Esophagus (tissue), 2 donors: ENCODE measurements around the gene ZNF408. TPM values are rescaled to one million over a fixed set of nuclear protein-coding genes. Genes with fewer than 3 reads are reported as not detected.

Source experiments
- H3K27ac ChIP-seq, 2 donors: one replicate each; pipeline ENCODE4 v1.5.1; 2013; ENCODE audit warnings: low read depth in 2 of 2, mild to moderate bottlenecking in 2 of 2, inconsistent platforms in 1 of 2, low read length in 1 of 2, moderate library complexity in 1 of 2
- H3K27me3 ChIP-seq, 2 donors: one replicate each; pipeline ENCODE4 v1.6.1; 2013; ENCODE audit warnings: low read length in 2 of 2, control low read depth in 1 of 2, mild to moderate bottlenecking in 1 of 2; ENCODE audit not compliant: insufficient read depth in 2 of 2, control insufficient read depth in 1 of 2
- H3K36me3 ChIP-seq, 2 donors: one replicate each; pipeline ENCODE4 v1.6.1; 2013; ENCODE audit warnings: low read length in 1 of 2; ENCODE audit not compliant: control insufficient read depth in 2 of 2, insufficient read depth in 2 of 2
- H3K4me1 ChIP-seq, 2 donors: one replicate each; pipeline ENCODE4 v1.6.1; 2013; ENCODE audit warnings: low read length in 1 of 2; ENCODE audit not compliant: control insufficient read depth in 2 of 2, insufficient read depth in 2 of 2
- H3K4me3 ChIP-seq, 2 donors: one replicate each; pipeline ENCODE4 v1.5.1; 2013; ENCODE audit warnings: low read length in 2 of 2, mild to moderate bottlenecking in 2 of 2, low read depth in 1 of 2, moderate library complexity in 1 of 2
- H3K9me3 ChIP-seq, 2 donors: one replicate each; pipeline ENCODE4 v1.6.1; 2013; ENCODE audit warnings: mild to moderate bottlenecking in 2 of 2, low read depth in 1 of 2, low read length in 1 of 2, moderate library complexity in 1 of 2; ENCODE audit not compliant: control insufficient read depth in 2 of 2, insufficient read depth in 1 of 2
- WGBS, 2 donors: extraction: QIAGEN DNeasy Blood & Tissue Kit; methylation state at CpG; one replicate each; pipeline ENCODE4 v1.1.7; 2013; 5-methylcytosine and 5-hydroxymethylcytosine counted together
- polyA plus RNA-seq, 2 donors: library from polyadenylated mRNA; stranded (reverse); fragments of 200-250 nt; gene quantifications; one replicate each; pipeline ENCODE4 v1.2.3, GENCODE V29; 2013
- donor health status: healthy with polysubstance abuse.
- donor health status: Bipolar disorder and iron deficiency.

The ZNF408 gene
- polyA plus RNA-seq, 2 donors: 7.8 to 8.1 TPM

GRCh38 chr11:46721286-46721685 lies 20.5 kb downstream of the ZNF408 start:
- H3K27ac ChIP-seq: no peak overlapping the region
- H3K9me3 ChIP-seq: no peaks in the 10 kb centered on the region
- H3K36me3 ChIP-seq: no peaks in the 10 kb centered on the region
- no peak overlapping the region for H3K4me3 ChIP-seq
- 81 to 82% methylated on average over 6 of the region's 6 CpGs for WGBS, 2 donors
- H3K4me1 ChIP-seq: no peaks in the 10 kb centered on the region
- no peaks in the 10 kb centered on the region for H3K27me3 ChIP-seq

DNA sequence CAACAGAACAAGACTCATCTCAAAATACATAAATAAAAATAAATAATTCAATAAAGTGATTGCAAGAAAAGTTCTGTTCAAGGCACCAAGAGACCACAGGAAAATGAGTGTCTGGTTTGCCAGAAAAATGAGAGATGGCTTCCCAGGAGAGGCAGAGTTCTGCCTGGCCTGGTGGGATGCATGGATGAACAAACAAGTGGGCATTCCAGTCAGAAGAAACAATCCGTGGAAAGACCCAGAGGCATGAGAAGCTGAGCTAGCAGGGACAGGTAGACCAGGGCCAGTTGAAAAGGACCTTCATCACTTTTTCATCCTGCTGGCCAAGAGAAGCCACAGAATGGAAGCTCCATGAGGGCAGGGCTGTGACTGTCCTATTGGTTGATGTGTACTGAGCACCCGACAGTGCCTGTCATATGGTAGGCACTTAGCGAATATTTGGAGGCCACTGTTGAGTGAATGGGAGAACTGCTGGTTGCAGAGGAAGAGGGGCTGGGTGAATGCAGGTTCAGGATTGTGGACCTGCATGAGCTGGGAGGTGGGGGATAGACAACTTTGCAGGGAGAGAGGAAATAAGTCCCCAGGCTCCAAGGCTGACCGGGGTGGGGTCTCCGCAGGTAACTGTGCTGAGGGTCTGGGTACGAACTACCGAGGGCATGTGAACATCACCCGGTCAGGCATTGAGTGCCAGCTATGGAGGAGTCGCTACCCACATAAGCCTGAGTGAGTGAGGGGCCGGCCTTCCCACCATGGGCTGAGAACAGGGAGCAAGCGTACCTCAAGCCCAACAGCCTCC lies 21.9 kb downstream of the ZNF408 start:
- WGBS, 2 donors: 92 to 95% methylated on average over 11 of the region's 11 CpGs
- no peaks in the 10 kb centered on the region for H3K9me3 ChIP-seq
- no peak overlapping the region for H3K4me3 ChIP-seq
- H3K27me3 ChIP-seq: no peaks in the 10 kb centered on the region
- H3K27ac ChIP-seq: no peak overlapping the region
- no peaks in the 10 kb centered on the region for H3K4me1 ChIP-seq
- no peaks in the 10 kb centered on the region for H3K36me3 ChIP-seq

- WGBS, 2 donors: 87 to 90% methylated on average over 8 of the region's 8 CpGs
- no peaks in the 10 kb centered on the region for H3K36me3 ChIP-seq
- H3K4me1 ChIP-seq: no peaks in the 10 kb centered on the region
- no peaks in the 10 kb centered on the region for H3K9me3 ChIP-seq
- no peak overlapping the region for H3K4me3 ChIP-seq
- no peaks in the 10 kb centered on the region for H3K27me3 ChIP-seq
- no peak overlapping the region for H3K27ac ChIP-seq
These were observed 22.5 kb downstream of the ZNF408 start for GRCh38 chr11:46723359-46723680.

DNA sequence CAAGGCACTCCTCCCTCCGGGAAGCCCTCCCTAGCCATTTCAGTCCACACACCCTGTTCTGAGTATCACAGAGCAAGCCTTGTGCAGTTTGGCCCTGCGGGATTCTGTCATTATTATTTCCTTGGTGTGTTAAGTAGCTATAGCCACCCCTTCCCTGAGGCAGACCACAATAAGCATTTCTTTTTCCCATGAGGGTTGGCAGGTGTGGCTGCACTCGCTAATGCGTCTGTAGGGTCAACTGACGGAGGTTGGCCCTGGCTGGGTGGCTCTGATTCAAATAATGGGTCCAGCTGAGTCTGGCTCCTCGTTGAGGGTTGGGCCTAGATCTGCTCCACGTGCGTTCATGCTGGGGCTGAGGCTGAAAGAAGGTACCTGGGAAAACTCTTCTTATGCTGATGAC lies 23.3 kb downstream of the ZNF408 start:
- Histone ChIP-seq H3K27ac (no peak overlapping the region), H3K27me3 (no peaks in the 10 kb centered on the region), H3K4me3 (no peak overlapping the region), H3K9me3 (no peaks in the 10 kb centered on the region), H3K4me1 (no peaks in the 10 kb centered on the region), H3K36me3 (no peaks in the 10 kb centered on the region)
- WGBS, 2 donors: 60 to 63% methylated on average over 8 of the region's 8 CpGs

DNA sequence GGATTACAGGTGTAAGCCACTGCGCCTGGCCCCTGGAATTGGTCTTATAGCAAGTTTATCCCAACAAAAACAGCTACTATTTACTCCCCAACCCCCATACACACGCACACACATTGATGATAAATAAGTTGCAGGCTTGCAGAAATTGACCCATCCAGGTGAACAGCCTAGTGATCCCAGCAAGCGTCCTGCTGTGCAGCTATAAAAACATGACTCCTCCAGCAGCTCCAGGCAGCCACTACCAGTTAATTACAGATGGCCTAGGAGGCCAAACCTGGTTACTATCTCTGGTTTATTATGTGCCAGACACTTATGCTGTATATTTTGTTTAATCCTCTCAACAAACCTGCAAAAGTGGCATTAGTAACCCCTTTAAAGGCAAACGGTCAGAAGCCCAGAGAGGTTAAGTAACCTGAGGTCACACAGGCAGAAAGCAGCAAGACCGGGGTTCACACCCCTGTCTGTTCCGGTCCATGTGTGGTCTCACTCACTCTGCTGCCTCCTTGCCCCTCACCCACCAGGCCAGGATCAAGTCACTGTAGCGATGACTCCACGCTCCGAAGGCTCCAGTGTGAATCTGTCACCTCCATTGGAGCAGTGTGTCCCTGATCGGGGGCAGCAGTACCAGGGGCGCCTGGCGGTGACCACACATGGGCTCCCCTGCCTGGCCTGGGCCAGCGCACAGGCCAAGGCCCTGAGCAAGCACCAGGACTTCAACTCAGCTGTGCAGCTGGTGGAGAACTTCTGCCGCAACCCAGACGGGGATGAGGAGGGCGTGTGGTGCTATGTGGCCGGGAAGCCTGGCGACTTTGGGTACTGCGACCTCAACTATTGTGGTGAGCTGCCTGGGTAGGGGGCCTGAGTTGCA lies 24.7 kb downstream of the ZNF408 start:
- no peaks in the 10 kb centered on the region for H3K9me3 ChIP-seq
- no peaks in the 10 kb centered on the region for H3K36me3 ChIP-seq
- H3K4me1 ChIP-seq: peaks cover 0 to 5% of the 10 kb centered on the region in 2 donors
- H3K4me3 ChIP-seq: no peak overlapping the region
- no peaks in the 10 kb centered on the region for H3K27me3 ChIP-seq
- 89 to 91% methylated on average over 19 of the region's 19 CpGs for WGBS, 2 donors
- no peak overlapping the region for H3K27ac ChIP-seq

DNA sequence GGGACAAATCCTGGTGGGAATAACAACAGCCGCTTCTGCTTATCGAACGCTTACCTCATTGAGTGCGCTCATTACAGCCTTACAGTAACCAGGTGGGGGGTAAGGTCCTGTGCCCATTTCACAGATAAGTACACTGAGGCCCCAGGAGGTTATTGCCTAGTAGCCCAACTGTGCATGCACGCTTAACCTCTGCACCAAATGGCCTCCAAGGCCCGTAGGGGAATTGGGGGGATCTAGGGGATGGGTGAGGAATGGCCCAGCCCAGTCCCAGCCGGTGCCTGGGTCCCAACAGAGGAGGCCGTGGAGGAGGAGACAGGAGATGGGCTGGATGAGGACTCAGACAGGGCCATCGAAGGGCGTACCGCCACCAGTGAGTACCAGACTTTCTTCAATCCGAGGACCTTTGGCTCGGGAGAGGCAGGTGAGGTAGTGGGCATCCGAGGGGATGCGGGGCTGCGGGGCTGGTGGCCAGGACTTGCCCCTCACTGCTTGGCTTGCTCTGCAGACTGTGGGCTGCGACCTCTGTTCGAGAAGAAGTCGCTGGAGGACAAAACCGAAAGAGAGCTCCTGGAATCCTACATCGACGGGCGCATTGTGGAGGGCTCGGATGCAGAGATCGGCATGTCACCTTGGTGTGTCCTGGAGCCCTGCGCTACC lies 25.5 kb downstream of the ZNF408 start:
- no peaks in the 10 kb centered on the region for H3K9me3 ChIP-seq
- H3K4me1 ChIP-seq: peaks cover 0 to 5% of the 10 kb centered on the region in 2 donors
- H3K36me3 ChIP-seq: no peaks in the 10 kb centered on the region
- H3K27ac ChIP-seq: no peak overlapping the region
- H3K27me3 ChIP-seq: no peaks in the 10 kb centered on the region
- H3K4me3 ChIP-seq: no peak overlapping the region
- 91 to 93% methylated on average over 26 of the region's 26 CpGs for WGBS, 2 donors

DNA sequence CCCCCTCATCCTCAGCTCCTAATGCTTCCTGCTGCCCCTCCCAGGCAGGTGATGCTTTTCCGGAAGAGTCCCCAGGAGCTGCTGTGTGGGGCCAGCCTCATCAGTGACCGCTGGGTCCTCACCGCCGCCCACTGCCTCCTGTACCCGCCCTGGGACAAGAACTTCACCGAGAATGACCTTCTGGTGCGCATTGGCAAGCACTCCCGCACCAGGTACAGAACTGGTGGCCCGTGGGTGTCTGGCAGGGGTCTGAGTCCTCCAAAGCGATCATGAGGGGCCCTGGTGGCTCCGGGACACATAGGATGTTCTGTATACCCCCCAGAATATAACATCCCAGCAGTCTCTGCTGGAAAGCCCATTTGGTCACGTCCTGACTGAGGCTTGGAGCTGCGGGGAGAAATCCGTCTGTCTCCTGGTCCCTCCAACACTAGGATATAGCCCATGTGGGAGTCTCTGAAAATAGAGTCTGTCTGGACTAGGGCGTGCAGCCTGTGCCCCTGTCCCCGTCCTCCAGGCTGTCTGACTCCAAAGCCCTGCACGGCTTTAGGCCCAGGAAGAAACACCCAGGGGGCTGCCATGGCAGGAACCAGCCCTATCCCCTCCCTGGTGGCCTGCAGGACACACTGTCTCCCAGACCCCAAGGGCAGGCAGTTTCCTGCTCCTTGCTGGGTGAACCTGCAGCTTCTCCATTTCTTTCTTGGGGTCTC lies 27.3 kb downstream of the ZNF408 start:
- Histone ChIP-seq H3K27me3 (no peaks in the 10 kb centered on the region), H3K27ac (no peak overlapping the region), H3K4me3 (no peak overlapping the region), H3K36me3 (no peaks in the 10 kb centered on the region), H3K9me3 (no peaks in the 10 kb centered on the region), H3K4me1 (peaks cover 0 to 5% of the 10 kb centered on the region in 2 donors)
- 86 to 89% methylated on average over 17 of the region's 17 CpGs for WGBS, 2 donors

GRCh38 chr11:46728659-46729040 lies 27.8 kb downstream of the ZNF408 start:
- no peak overlapping the region for H3K4me3 ChIP-seq
- H3K9me3 ChIP-seq: no peaks in the 10 kb centered on the region
- 82 to 85% methylated on average over 9 of the region's 9 CpGs for WGBS, 2 donors
- no peaks in the 10 kb centered on the region for H3K36me3 ChIP-seq
- peaks cover 0 to 5% of the 10 kb centered on the region in 2 donors for H3K4me1 ChIP-seq
- H3K27me3 ChIP-seq: no peaks in the 10 kb centered on the region
- no peak overlapping the region for H3K27ac ChIP-seq
